ENCODE results near the gene CCDC12. TPM values are rescaled to one million over a fixed set of nuclear protein-coding genes. Genes with fewer than 3 reads are reported as not detected.

Gene CCDC12
- total and polyA plus RNA-seq, 11 donors: 27.1 to 120 (median 34.4) TPM

DNA sequence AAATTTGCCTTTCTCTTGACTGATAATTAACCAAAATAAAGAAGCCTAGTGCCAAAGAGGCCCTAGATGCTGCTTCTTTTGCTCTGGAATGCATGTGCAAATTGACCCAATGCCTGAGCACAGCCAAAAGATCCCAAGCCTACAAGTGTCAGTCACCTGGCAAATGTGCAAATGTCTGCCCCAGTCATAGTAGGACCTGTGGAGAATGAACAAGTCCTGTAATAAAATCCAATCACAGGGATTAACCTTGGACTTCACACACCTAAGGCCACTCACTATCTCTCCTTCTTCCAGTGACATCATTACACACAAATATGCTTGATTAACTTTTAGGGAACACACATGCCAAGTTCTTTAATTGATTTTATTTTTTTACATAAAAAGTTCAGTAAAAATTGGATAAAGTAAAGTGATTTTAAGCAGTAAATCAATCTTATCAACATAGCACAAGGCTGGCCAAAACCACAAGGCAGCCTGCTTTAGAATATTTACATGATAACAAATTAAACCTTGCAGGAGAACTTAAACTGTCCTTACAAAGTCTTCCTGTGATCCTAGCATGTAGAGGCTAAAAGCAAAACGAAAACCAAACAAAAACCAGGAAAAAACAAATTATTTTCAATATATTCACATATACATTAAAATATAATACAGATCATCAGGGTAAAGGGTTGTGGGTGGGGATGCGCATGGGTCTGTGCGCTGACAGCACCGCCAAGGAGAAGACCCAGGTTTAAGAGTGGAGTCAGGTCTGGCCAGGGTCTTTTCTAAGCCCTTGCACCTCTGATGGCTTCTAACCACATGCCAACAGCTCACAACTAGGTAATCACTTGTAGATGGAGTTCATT, 39.8 kb upstream of the CCDC12 start:
- ATAC-seq (no peak), DNase-seq (no peak)
- Histone ChIP-seq H3K4me3 (no peak overlapping the region), H3K9me3 (no peaks in the 10 kb centered on the region), H3K4me1 (peaks cover 0 to 16% (median under 1%) of the 10 kb centered on the region in 12 donors), H3K27me3 (no peaks in the 10 kb centered on the region), H3K27ac (no peak overlapping the region), H3K36me3 (peaks cover 0 to 67% (median 47%) of the 10 kb centered on the region in 9 donors)
- no peak for TF ChIP-seq CTCF (IDR thresholded peaks at IDR 0.05)
- no peak for TF ChIP-seq POLR2A (IDR thresholded peaks at IDR 0.05)
- 91 to 95% (median 93%) methylated on average over 4 of the region's 4 CpGs for WGBS, 4 donors
- intact Hi-C loops (cut with DNase I): loop anchor here in 1 of 10 donors (10.0 kb wide), 1 partner anchor 308 kb away; no protein-coding TSS in a partner anchor

GRCh38 chr3:47015151-47015550, 38.6 kb upstream of the CCDC12 start:
- H3K27ac ChIP-seq: no peak overlapping the region
- no peaks in the 10 kb centered on the region for H3K9me3 ChIP-seq
- no peaks in the 10 kb centered on the region for H3K27me3 ChIP-seq
- H3K4me1 ChIP-seq: peaks cover 0 to 16% (median under 1%) of the 10 kb centered on the region in 12 donors
- TF ChIP-seq CTCF (IDR thresholded peaks at IDR 0.05) (no peak), POLR2A (IDR thresholded peaks at IDR 0.05) (no peak)
- no peak for DNase-seq
- no peak overlapping the region for H3K4me3 ChIP-seq
- no peak for ATAC-seq
- intact Hi-C loops (cut with DNase I): loop anchor here in 1 of 10 donors (10.0 kb wide), 1 partner anchor 310 kb away; no protein-coding TSS in a partner anchor
- peaks cover 0 to 63% (median 47%) of the 10 kb centered on the region in 9 donors for H3K36me3 ChIP-seq

DNA sequence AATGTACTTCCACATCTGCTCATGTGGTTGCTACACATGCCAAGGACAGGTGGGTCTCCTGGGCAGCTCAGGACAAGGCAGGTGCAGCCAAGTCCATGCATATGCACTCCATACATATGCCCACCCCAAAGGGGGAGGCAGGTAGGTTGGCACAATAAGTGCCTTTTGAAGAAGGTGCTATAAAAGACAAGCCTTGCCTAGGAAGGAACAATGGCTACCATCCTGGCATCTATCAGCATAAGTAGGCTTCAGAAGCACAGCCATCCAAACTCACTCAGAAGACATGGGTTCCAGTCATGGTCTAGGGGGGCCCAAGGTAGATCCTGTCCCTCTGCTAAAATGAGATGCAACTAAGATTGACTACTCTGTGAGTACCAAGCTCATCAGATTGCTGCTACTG, 37.5 kb upstream of the CCDC12 start:
- Histone ChIP-seq H3K9me3 (no peaks in the 10 kb centered on the region), H3K4me1 (peaks cover 0 to 18% (median 7%) of the 10 kb centered on the region in 12 donors), H3K4me3 (no peak overlapping the region), H3K27ac (no peak overlapping the region), H3K36me3 (peaks cover 0 to 53% (median 37%) of the 10 kb centered on the region in 9 donors), H3K27me3 (no peaks in the 10 kb centered on the region)
- TF ChIP-seq POLR2A (IDR thresholded peaks at IDR 0.05) (no peak), CTCF (IDR thresholded peaks at IDR 0.05) (no peak)
- intact Hi-C loops (cut with DNase I): loop anchor here in 1 of 10 donors (10.0 kb wide), 1 partner anchor 311 kb away; no protein-coding TSS in a partner anchor
- no peak for DNase-seq
- ATAC-seq: no peak

GRCh38 chr3:47013231-47013630, 36.7 kb upstream of the CCDC12 start:
- H3K4me1 ChIP-seq: peaks cover 0 to 22% (median 9%) of the 10 kb centered on the region in 12 donors
- H3K4me3 ChIP-seq: no peak overlapping the region
- intact Hi-C loops (cut with DNase I): loop anchor here in 1 of 10 donors (10.0 kb wide), 1 partner anchor 312 kb away; no protein-coding TSS in a partner anchor
- ATAC-seq: no peak
- peaks cover 0 to 49% (median 29%) of the 10 kb centered on the region in 9 donors for H3K36me3 ChIP-seq
- no peak for DNase-seq
- no peaks in the 10 kb centered on the region for H3K27me3 ChIP-seq
- H3K27ac ChIP-seq: no peak overlapping the region
- TF ChIP-seq CTCF (IDR thresholded peaks at IDR 0.05): no peak
- TF ChIP-seq POLR2A (IDR thresholded peaks at IDR 0.05): no peak
- WGBS, 4 donors: 79 to 91% (median 87%) methylated on average over 3 of the region's 3 CpGs
- H3K9me3 ChIP-seq: no peaks in the 10 kb centered on the region
